DMS 273 treated with DMSO at 0.1 percent for 48 hours (cell line): ENCODE results near the gene MCRS1.

Experiments used
- DNase-seq: peaks from one replicate; lab custom pipeline; 2025; lab: John Stamatoyannopoulos, UW

MCRS1 gene

GRCh38 chr12:49582201-49582600 is 14.3 kb upstream of the MCRS1 start:
- DNase-seq: no peak

GRCh38 chr12:49580572-49581535 is 12.9 kb upstream of the MCRS1 start:
- no peak for DNase-seq

GRCh38 chr12:49578471-49579112 is 10.7 kb upstream of the MCRS1 start:
- DNase-seq: no peak

- DNase-seq: no peak
Measured at GRCh38 chr12:49577589-49578315, 9.8 kb upstream of the MCRS1 start.

GRCh38 chr12:49568442-49569162 is 660 bp upstream of the MCRS1 start:
- no peak for DNase-seq

GRCh38 chr12:49567302-49567610 is 686 bp downstream of the MCRS1 start:
- DNase-seq: no peak

GRCh38 chr12:49566361-49566760 is 1.6 kb downstream of the MCRS1 start:
- DNase-seq: no peak

GRCh38 chr12:49565406-49566265 is 2.3 kb downstream of the MCRS1 start:
- no peak for DNase-seq

GRCh38 chr12:49564686-49565405 is 3.1 kb downstream of the MCRS1 start:
- DNase-seq: no peak

- no peak for DNase-seq
Measured at GRCh38 chr12:49563951-49564685, 3.8 kb downstream of the MCRS1 start.

- DNase-seq: no peak
Measured at GRCh38 chr12:49562831-49563230, 5.1 kb downstream of the MCRS1 start.

- no peak for DNase-seq
Measured at GRCh38 chr12:49562233-49562632, 5.7 kb downstream of the MCRS1 start.

GRCh38 chr12:49560695-49561094 is 7.2 kb downstream of the MCRS1 start:
- DNase-seq: no peak

GRCh38 chr12:49559011-49559675 is 8.8 kb downstream of the MCRS1 start:
- no peak for DNase-seq

- DNase-seq: no peak
Measured at GRCh38 chr12:49558526-49558925, 9.4 kb downstream of the MCRS1 start.

GRCh38 chr12:49557917-49558215 is 10.1 kb downstream of the MCRS1 start:
- DNase-seq: no peak

GRCh38 chr12:49557187-49557916 is 10.6 kb downstream of the MCRS1 start:
- no peak for DNase-seq

- no peak for DNase-seq
Measured at GRCh38 chr12:49556391-49557186, 11.4 kb downstream of the MCRS1 start.
